CD4-positive, alpha-beta T cell treated with Interleukin-12 subunit alpha and Interleukin-12 subunit beta, for 1 hour (primary cell): ENCODE measurements around the gene ZNF830.
"Not testable (repeated sequence)": the region's sequence is repeated elsewhere in the genome, so short reads cannot be mapped to it uniquely, and the experiment has no call there.

ENCODE experiments used
- DNase-seq: peaks from one replicate; pipeline ENCODE4 v3.0.0-alpha.2; 2020

ZNF830 gene

GRCh38 chr17:34991606-34992005 lies 30.3 kb downstream of the ZNF830 start:
- no peak for DNase-seq

DNA sequence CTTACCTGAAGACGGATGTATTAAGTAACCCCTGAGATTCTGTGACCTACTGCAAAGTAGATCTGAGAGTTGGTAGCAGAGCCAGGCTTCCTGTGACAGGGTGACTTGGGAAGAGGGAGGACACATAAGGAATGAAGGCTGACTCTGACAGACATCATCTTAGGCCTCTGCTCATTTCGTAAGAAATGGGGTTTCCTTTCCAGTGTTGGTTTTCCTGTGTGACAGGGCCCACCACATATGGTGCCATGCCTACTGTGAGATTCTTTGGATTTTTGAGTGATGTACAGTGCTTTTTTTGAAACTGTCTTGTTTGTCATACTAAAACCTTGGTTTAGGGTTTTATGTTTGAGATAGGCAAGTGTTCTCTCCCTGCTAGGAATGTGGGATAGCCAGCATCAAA lies 31.7 kb downstream of the ZNF830 start:
- no peak for DNase-seq

- no peak for DNase-seq
Observed at GRCh38 chr17:34996422-34997285, 35.3 kb downstream of the ZNF830 start.

DNA sequence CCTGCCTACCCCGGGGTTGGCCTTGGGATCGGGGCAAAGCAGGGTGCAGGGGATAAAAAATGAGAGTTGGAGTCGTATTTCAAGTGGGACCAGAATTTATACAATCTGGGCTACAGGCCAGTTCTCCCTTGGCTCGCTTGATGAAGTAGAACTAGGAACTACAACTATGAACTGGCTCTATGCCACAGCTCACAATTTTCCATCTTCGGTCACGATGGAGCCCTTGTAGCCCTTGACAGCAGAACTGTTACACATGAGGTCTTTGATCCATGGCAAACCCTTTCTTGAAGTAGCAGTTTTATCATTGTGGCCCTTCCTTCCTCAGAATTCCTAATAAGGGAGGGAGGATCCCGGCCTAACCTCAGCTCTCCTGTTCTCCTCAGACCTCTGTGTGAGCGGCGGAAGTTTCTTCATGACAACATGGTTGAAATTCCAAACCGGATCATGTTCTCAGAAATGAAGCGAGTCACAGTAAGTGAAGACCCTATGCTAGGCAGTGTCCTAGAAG lies 36.1 kb downstream of the ZNF830 start:
- no peak for DNase-seq

GRCh38 chr17:34998205-34998604 lies 36.9 kb downstream of the ZNF830 start:
- peak; percentile 85 for DNase-seq

DNA sequence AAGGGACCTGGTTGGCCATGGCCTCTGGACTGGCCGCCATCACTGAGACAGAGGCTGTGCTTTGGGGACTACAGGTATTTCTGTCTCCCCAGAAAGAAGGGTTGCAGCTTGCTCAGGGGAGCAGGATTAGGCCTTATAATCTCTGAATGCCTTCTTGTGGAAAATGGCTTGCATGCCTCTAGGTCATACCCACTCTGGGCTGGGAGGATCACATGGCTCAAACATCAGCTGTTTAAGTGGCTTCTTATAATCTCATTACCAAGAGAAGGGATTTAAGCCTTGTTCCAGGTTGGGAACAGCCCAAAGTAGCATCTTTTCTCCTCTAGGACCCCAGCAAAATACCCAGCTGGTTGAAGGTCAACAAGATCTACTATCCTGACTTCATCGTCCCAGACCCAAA lies 38.1 kb downstream of the ZNF830 start:
- DNase-seq, result no peak

DNA sequence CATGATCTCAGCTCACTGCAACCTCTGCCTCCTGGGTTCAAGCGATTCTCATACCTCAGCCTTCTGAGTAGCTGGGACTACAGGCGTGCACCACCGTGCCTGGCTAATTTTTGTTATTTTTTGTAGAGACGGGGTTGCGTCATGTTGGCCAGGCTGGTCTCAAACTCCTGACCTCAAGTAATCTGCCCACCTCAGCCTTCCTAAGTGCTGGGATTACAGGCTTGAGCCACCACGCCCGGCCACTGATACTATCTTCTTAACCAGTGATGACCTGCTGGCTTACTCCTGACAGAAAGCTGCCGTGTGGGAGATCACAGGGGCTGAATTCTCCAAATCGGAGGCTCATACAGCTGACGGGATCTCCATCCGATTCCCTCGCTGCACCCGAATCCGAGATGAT lies 39.6 kb downstream of the ZNF830 start:
- not testable (repeated sequence) for DNase-seq

GRCh38 chr17:35001549-35001948 lies 40.2 kb downstream of the ZNF830 start:
- no peak for DNase-seq

GRCh38 chr17:35002876-35003551 lies 41.7 kb downstream of the ZNF830 start:
- DNase-seq, result no peak

GRCh38 chr17:35003778-35004177 lies 42.4 kb downstream of the ZNF830 start:
- no peak for DNase-seq

- no peak for DNase-seq
Observed at GRCh38 chr17:35006345-35006744, 45.0 kb downstream of the ZNF830 start.

DNA sequence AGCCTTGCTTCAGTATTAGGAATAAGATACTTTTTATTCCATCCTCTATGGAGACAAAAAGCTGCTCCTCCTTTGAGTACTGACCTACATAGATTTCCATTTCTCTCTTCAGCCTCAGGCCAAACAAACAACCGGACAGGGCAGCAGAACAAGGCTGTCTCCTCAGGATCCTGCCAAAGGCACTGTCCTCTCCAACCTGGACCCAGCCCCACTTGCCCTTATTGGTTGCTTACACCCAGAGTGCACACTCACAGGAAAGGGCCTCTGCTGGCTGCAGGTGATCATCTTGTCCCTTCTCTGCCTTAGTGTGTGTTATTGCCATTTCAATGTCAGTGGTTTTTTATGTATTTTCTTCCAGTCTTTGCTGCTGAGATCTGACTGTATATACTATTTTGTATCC lies 45.6 kb downstream of the ZNF830 start:
- DNase-seq, result no peak

GRCh38 chr17:35010093-35010492 lies 48.8 kb downstream of the ZNF830 start:
- no peak for DNase-seq

GRCh38 chr17:35011671-35012216 lies 50.4 kb downstream of the ZNF830 start:
- DNase-seq, result no peak
